Measurements from ENCODE around the gene ITGA11.

ITGA11 gene

DNA sequence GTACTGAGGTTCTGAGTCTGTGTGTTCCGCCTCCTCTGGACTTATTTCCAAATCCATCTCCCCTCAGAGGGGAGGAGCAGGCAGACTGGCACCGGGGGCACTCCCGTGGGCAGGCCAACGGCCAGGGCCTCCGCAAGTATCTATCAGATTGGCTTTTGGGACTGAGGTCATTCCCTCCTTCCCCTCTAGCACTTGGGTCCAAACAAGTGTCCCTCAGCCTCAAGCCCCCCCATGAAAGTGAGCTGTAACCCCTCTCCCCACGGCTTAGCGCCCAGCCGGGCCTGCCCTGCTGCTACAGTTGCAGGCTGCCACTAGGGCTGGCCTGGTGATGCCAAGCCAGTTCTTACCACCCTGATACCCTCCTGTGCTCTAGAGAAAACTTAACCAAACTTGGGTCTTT, 17.4 kb downstream of the ITGA11 start:
- Histone ChIP-seq H3K4me3 (ENCODE audit: insufficient read length, low read depth) (no peak overlapping the region), H3K36me3 (ENCODE audit: insufficient read depth, insufficient read length, low read length) (peaks cover 3% of the 10 kb centered on the region), H3K9ac (ENCODE audit: insufficient read length, low read depth) (no peak overlapping the region), H3K27me3 (ENCODE audit: insufficient read depth, insufficient read length) (no peaks in the 10 kb centered on the region), H3K4me1 (ENCODE audit: insufficient read depth, insufficient read length) (peaks cover 6% of the 10 kb centered on the region), H3K9me3 (ENCODE audit: insufficient read depth, low read length) (no peaks in the 10 kb centered on the region)
- DNase-seq (ENCODE audit: low read depth, low spot score): no peak
- no peak for TF ChIP-seq YY1 (IDR thresholded peaks at IDR 0.05; ENCODE audit: insufficient read depth, insufficient read length)
- no peak for TF ChIP-seq ZNF274 (IDR thresholded peaks at IDR 0.05; ENCODE audit: low read depth, low read length)
- TF ChIP-seq SUZ12 (IDR thresholded peaks at IDR 0.05; ENCODE audit: extremely low read depth, insufficient read depth, insufficient read length): no peak

DNA sequence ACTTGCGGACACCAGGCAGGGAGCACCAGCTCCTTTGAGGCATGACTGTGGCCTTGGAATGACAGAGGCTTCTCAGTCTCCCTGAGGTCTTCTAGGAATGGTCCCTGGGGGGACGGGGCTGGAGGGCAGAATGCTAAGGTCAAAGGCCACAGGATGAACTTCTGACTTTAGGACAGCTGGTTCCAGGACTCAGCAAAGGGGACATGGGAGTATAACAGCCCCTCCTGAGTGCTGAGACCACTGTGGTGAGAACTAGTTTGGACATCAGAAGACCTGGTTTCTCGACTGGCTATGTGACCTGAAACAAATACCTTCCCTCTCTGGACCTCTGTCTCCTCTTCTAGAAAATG, 17.8 kb downstream of the ITGA11 start:
- H3K4me1 ChIP-seq (ENCODE audit: insufficient read depth, insufficient read length): peaks cover 4% of the 10 kb centered on the region
- no peak overlapping the region for H3K9ac ChIP-seq (ENCODE audit: insufficient read length, low read depth)
- no peaks in the 10 kb centered on the region for H3K9me3 ChIP-seq (ENCODE audit: insufficient read depth, low read length)
- DNase-seq (ENCODE audit: low read depth, low spot score): no peak
- TF ChIP-seq ZNF274 (IDR thresholded peaks at IDR 0.05; ENCODE audit: low read depth, low read length): no peak
- TF ChIP-seq YY1 (IDR thresholded peaks at IDR 0.05; ENCODE audit: insufficient read depth, insufficient read length): no peak
- no peak for TF ChIP-seq SUZ12 (IDR thresholded peaks at IDR 0.05; ENCODE audit: extremely low read depth, insufficient read depth, insufficient read length)
- H3K4me3 ChIP-seq (ENCODE audit: insufficient read length, low read depth): no peak overlapping the region
- peaks cover 3% of the 10 kb centered on the region for H3K36me3 ChIP-seq (ENCODE audit: insufficient read depth, insufficient read length, low read length)
- H3K27me3 ChIP-seq (ENCODE audit: insufficient read depth, insufficient read length): no peaks in the 10 kb centered on the region

DNA sequence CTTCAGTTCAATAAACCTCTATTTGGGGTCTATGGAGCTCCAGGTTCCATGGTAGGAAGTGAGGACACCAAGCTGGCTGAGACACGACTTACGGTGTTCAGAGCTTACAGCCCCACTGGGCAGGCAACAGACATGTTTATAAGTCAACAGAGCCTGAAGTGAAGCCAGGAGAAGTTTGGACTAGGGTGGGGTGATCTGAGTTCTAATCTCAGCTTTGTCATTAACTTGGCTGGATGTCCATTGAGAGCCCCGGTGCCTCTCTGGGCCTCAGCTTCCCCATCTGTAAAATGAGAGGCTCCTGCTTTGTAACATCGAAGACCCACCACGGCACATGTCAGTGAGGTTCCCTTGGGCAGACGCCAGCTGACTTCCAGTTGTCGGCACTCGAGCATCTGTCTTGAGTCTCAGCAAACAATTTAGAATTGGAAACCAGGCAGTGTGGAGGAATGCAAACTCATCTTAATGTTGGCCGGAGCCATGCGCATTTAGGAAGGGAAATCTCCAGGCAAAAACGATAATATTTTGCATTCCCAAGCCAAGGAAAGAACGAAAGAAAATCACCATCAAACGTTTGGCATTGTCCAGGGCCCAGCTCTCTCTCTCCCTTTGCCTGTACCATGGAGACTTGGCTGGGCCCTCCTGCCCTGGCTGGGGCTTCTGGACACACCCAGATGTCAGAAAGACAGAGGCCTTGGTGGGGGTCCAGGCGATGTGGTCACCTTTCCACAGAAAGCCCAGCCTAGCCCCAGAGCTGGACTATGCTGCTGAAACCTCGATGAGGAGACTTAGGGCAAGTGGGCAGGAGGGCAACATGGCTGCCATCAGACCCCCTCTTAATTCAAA, 18.4 kb downstream of the ITGA11 start:
- Histone ChIP-seq H3K36me3 (ENCODE audit: insufficient read depth, insufficient read length, low read length) (peaks cover 3% of the 10 kb centered on the region), H3K27me3 (ENCODE audit: insufficient read depth, insufficient read length) (no peaks in the 10 kb centered on the region), H3K4me3 (ENCODE audit: insufficient read length, low read depth) (no peak overlapping the region), H3K9me3 (ENCODE audit: insufficient read depth, low read length) (no peaks in the 10 kb centered on the region), H3K4me1 (ENCODE audit: insufficient read depth, insufficient read length) (peaks cover 1% of the 10 kb centered on the region), H3K9ac (ENCODE audit: insufficient read length, low read depth) (no peak overlapping the region)
- DNase-seq (ENCODE audit: low read depth, low spot score): no peak
- TF ChIP-seq SUZ12 (IDR thresholded peaks at IDR 0.05; ENCODE audit: extremely low read depth, insufficient read depth, insufficient read length): no peak
- TF ChIP-seq ZNF274 (IDR thresholded peaks at IDR 0.05; ENCODE audit: low read depth, low read length): no peak
- TF ChIP-seq YY1 (IDR thresholded peaks at IDR 0.05; ENCODE audit: insufficient read depth, insufficient read length): no peak

DNA sequence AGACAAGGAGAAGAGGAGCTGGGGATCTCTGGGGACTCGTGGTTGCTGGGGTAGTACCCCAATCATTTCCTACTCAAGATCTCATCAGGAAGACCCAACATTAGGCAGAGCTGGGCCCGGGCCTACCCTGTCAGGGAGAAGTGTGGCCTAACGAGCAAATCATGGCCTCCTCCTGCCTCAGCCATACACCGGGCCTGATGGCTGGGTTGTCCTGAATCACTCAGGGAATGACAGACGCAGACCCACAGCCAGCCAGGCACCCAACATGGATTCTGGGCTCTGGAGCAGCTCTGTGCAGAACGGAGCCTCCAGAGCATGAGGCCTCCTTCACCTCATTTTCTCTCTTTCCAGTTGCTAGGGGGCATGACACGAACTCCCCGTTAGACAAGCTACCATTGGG, 19.7 kb downstream of the ITGA11 start:
- no peaks in the 10 kb centered on the region for H3K27me3 ChIP-seq (ENCODE audit: insufficient read depth, insufficient read length)
- no peak overlapping the region for H3K9ac ChIP-seq (ENCODE audit: insufficient read length, low read depth)
- no peaks in the 10 kb centered on the region for H3K4me1 ChIP-seq (ENCODE audit: insufficient read depth, insufficient read length)
- H3K36me3 ChIP-seq (ENCODE audit: insufficient read depth, insufficient read length, low read length): peaks cover 3% of the 10 kb centered on the region
- no peak for DNase-seq (ENCODE audit: low read depth, low spot score)
- TF ChIP-seq ZNF274 (IDR thresholded peaks at IDR 0.05; ENCODE audit: low read depth, low read length) (no peak), YY1 (IDR thresholded peaks at IDR 0.05; ENCODE audit: insufficient read depth, insufficient read length) (no peak), SUZ12 (IDR thresholded peaks at IDR 0.05; ENCODE audit: extremely low read depth, insufficient read depth, insufficient read length) (no peak)
- H3K4me3 ChIP-seq (ENCODE audit: insufficient read length, low read depth): no peak overlapping the region
- H3K9me3 ChIP-seq (ENCODE audit: insufficient read depth, low read length): no peaks in the 10 kb centered on the region

DNA sequence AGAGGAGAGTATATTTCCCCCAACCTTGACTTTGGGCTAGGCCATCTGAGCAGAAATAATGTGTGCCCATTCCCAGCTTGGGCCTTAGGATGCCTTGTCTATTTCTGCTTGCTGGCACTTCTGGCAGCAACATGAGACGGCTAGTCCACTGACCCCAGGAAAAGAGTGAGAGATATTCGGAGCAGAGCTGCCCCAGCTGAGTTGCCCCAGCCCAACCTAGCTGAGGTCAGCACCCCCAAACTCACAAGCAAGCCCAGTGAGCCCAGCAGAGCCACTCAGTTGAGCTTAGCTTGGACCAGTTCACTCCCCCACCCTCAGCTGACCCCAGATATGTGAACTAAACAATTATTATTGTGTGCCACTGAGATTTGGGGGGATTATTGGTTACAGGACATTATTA, 20.2 kb downstream of the ITGA11 start:
- Histone ChIP-seq H3K4me3 (ENCODE audit: insufficient read length, low read depth) (no peak overlapping the region), H3K9me3 (ENCODE audit: insufficient read depth, low read length) (no peaks in the 10 kb centered on the region), H3K9ac (ENCODE audit: insufficient read length, low read depth) (no peak overlapping the region), H3K36me3 (ENCODE audit: insufficient read depth, insufficient read length, low read length) (peaks cover 3% of the 10 kb centered on the region), H3K4me1 (ENCODE audit: insufficient read depth, insufficient read length) (no peaks in the 10 kb centered on the region), H3K27me3 (ENCODE audit: insufficient read depth, insufficient read length) (no peaks in the 10 kb centered on the region)
- DNase-seq (ENCODE audit: low read depth, low spot score): no peak
- no peak for TF ChIP-seq YY1 (IDR thresholded peaks at IDR 0.05; ENCODE audit: insufficient read depth, insufficient read length)
- no peak for TF ChIP-seq ZNF274 (IDR thresholded peaks at IDR 0.05; ENCODE audit: low read depth, low read length)
- no peak for TF ChIP-seq SUZ12 (IDR thresholded peaks at IDR 0.05; ENCODE audit: extremely low read depth, insufficient read depth, insufficient read length)

DNA sequence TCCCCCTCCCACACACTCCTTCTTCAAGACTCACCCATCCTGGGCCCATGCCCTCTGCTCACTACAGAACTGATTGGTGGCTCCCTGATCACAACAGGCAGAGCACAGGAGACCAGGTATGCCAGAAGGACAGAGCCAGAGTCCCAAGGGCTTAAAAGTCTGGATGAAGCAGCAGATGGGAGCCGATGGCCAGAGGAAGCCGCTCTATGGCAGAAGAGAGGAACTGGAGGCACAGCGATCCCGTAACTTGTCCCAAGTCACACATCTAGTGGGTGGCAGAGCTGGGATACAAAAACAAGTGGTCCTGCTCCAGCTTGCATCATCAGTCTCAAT, 20.7 kb downstream of the ITGA11 start:
- Histone ChIP-seq H3K4me3 (ENCODE audit: insufficient read length, low read depth) (no peak overlapping the region), H3K36me3 (ENCODE audit: insufficient read depth, insufficient read length, low read length) (peaks cover 3% of the 10 kb centered on the region), H3K4me1 (ENCODE audit: insufficient read depth, insufficient read length) (no peaks in the 10 kb centered on the region), H3K27me3 (ENCODE audit: insufficient read depth, insufficient read length) (no peaks in the 10 kb centered on the region), H3K9me3 (ENCODE audit: insufficient read depth, low read length) (no peaks in the 10 kb centered on the region), H3K9ac (ENCODE audit: insufficient read length, low read depth) (no peak overlapping the region)
- DNase-seq (ENCODE audit: low read depth, low spot score): no peak
- TF ChIP-seq YY1 (IDR thresholded peaks at IDR 0.05; ENCODE audit: insufficient read depth, insufficient read length): no peak
- TF ChIP-seq SUZ12 (IDR thresholded peaks at IDR 0.05; ENCODE audit: extremely low read depth, insufficient read depth, insufficient read length): no peak
- no peak for TF ChIP-seq ZNF274 (IDR thresholded peaks at IDR 0.05; ENCODE audit: low read depth, low read length)

DNA sequence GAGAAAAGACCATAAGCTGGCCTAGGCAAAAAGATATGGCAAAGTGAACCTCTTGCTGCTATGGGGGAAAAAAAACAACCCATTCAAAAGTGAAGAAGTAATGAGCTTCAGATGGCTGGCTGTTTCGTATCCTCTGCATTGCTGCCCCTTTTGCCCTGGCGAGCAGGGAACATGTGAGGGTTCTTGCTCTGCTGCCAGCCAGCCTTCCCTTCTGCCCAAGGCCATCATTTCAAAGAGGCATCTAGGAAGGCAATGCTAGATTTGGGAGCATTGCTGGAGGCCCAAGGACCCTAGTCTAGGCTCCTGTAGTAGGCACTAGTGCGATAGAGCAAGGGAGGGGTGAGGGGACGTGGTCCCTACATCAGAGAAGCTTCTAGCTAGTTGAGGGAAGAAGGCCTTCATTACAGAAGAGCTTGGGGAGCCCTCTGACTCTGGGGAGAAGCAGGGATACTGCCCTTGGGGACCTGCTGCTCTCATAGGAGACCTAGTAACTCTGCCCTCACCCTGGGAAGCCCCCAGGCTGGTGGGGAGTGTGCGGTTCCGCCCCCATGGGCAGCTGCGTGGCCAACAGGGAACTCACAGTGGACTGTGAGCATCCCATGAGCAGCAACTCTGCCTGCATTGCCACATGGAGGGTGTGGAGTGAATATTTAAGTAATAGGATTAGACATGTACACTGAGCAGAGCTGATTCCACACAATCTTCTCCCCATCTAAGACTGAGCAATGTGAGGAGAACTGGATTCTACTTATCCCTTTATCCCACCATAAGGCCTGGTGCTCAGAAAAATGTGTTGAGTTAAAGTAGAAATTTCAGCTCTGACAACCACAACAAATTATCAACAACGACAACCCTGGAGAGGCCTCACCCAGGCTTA, 21.3 kb downstream of the ITGA11 start:
- Histone ChIP-seq H3K27me3 (ENCODE audit: insufficient read depth, insufficient read length) (no peaks in the 10 kb centered on the region), H3K9me3 (ENCODE audit: insufficient read depth, low read length) (no peaks in the 10 kb centered on the region), H3K9ac (ENCODE audit: insufficient read length, low read depth) (no peak overlapping the region), H3K4me1 (ENCODE audit: insufficient read depth, insufficient read length) (no peaks in the 10 kb centered on the region), H3K4me3 (ENCODE audit: insufficient read length, low read depth) (no peak overlapping the region), H3K36me3 (ENCODE audit: insufficient read depth, insufficient read length, low read length) (peaks cover 3% of the 10 kb centered on the region)
- TF ChIP-seq ZNF274 (IDR thresholded peaks at IDR 0.05; ENCODE audit: low read depth, low read length) (no peak), SUZ12 (IDR thresholded peaks at IDR 0.05; ENCODE audit: extremely low read depth, insufficient read depth, insufficient read length) (no peak), YY1 (IDR thresholded peaks at IDR 0.05; ENCODE audit: insufficient read depth, insufficient read length) (no peak)
- DNase-seq (ENCODE audit: low read depth, low spot score): no peak
